HEK293 (cell line): ENCODE measurements around the gene PGAM5.

Experiments used
- CTCF ChIA-PET: fragments of 350-600 bp; formaldehyde crosslinking; extraction: SDS; loops from one replicate; lab custom pipeline; 2021; ENCODE audit warnings: antibody characterized with exemption; lab: Yijun Ruan, JAX
- POLR2A ChIA-PET: fragments of 300-600 bp; formaldehyde crosslinking; extraction: SDS; loops from one replicate; lab custom pipeline; 2020; ENCODE audit warnings: antibody characterized with exemption, inconsistent platforms; lab: Yijun Ruan, JAX
- H3K27ac ChIP-seq: fragments of 200-500 bp; sonication (Bioruptor generic); 2 replicates; pipeline ENCODE4 v1.5.1; 2014; ENCODE audit warnings: low read depth, low read length, control low read depth, inconsistent platforms; ENCODE audit errors: extremely low read depth
- H3K36me3 ChIP-seq, 2 experiments: fragments of 200-500 bp in 1 of 2; sonication (Bioruptor generic) in 1 of 2; 1 replicate in 1 of 2; 2 replicates in 1 of 2; pipeline ENCODE4 v1.5.1; 2014 to 2017; ENCODE audit warnings: inconsistent platforms in 2 of 2, low read length in 2 of 2; ENCODE audit not compliant: control insufficient read depth in 2 of 2, insufficient read depth in 1 of 2
- H3K4me1 ChIP-seq: fragments of 200-500 bp; sonication (Bioruptor generic); 2 replicates; pipeline ENCODE4 v1.5.1; 2014; ENCODE audit warnings: mild to moderate bottlenecking, low read length, inconsistent platforms; ENCODE audit not compliant: control insufficient read depth, insufficient read depth
- H3K4me3 ChIP-seq: 2 replicates; pipeline ENCODE4 v1.5.1; 2011; ENCODE audit warnings: low read depth, mild to moderate bottlenecking, control low read depth, low read length, moderate library complexity
- H3K9me3 ChIP-seq: fragments of 200-500 bp; sonication (Bioruptor generic); 2 replicates; pipeline ENCODE4 v1.5.1; 2014; ENCODE audit warnings: low read depth, low read length, inconsistent platforms; ENCODE audit not compliant: control insufficient read depth, insufficient read depth
- GLIS1 ChIP-seq: fragments of 450-650 bp; formaldehyde crosslinking; IDR thresholded peaks from 2 replicates; pipeline ENCODE4 v1.5.1; 2016; ENCODE audit warnings: missing biosample characterization, missing genetic modification characterization
- GLIS2 ChIP-seq: fragments of 450-650 bp; formaldehyde crosslinking; IDR thresholded peaks from 2 replicates; pipeline ENCODE4 v1.5.1; 2016; ENCODE audit warnings: missing biosample characterization, missing genetic modification characterization
- KLF1 ChIP-seq: fragments of 450-650 bp; formaldehyde crosslinking; IDR thresholded peaks from 2 replicates; pipeline ENCODE4 v1.5.1; 2016; ENCODE audit warnings: missing biosample characterization, missing genetic modification characterization
- KLF16 ChIP-seq: fragments of 450-650 bp; formaldehyde crosslinking; IDR thresholded peaks from 2 replicates; pipeline ENCODE4 v1.5.1; 2017; ENCODE audit warnings: missing biosample characterization, missing genetic modification characterization
- MEIS1 ChIP-seq: sonication (generic); formaldehyde crosslinking; IDR thresholded peaks from 2 replicates; pipeline ENCODE4 v1.8.1; 2022; ENCODE audit warnings: missing genetic modification reagents, mild to moderate bottlenecking, borderline replicate concordance
- SP7 ChIP-seq: fragments of 450-650 bp; formaldehyde crosslinking; IDR thresholded peaks from 2 replicates; pipeline ENCODE4 v1.5.1; 2016; ENCODE audit warnings: missing biosample characterization, missing genetic modification characterization
- ZBTB48 ChIP-seq: fragments of 450-650 bp; formaldehyde crosslinking; IDR thresholded peaks from 2 replicates; pipeline ENCODE4 v1.5.1; 2016; ENCODE audit warnings: missing biosample characterization, missing genetic modification characterization
- ZFP3 ChIP-seq: fragments of 450-650 bp; formaldehyde crosslinking; IDR thresholded peaks from 2 replicates; pipeline ENCODE4 v1.5.1; 2016; ENCODE audit warnings: low read depth, missing biosample characterization, missing genetic modification characterization
- ZNF121 ChIP-seq: fragments of 450-650 bp; formaldehyde crosslinking; IDR thresholded peaks from 2 replicates; pipeline ENCODE4 v1.5.1; 2016; ENCODE audit warnings: missing biosample characterization, missing genetic modification characterization
- ZNF175 ChIP-seq: fragments of 450-650 bp; formaldehyde crosslinking; IDR thresholded peaks from 2 replicates; pipeline ENCODE4 v1.5.1; 2016; ENCODE audit warnings: missing biosample characterization, missing genetic modification characterization
- ZNF2 ChIP-seq: fragments of 450-650 bp; formaldehyde crosslinking; IDR thresholded peaks from 2 replicates; pipeline ENCODE4 v1.5.1; 2016; ENCODE audit warnings: missing biosample characterization, missing genetic modification characterization
- ZNF221 ChIP-seq: fragments of 450-650 bp; formaldehyde crosslinking; IDR thresholded peaks from 2 replicates; pipeline ENCODE4 v1.5.1; 2017; ENCODE audit warnings: missing biosample characterization, missing genetic modification characterization, borderline replicate concordance
- ZNF473 ChIP-seq: fragments of 450-650 bp; formaldehyde crosslinking; IDR thresholded peaks from 2 replicates; pipeline ENCODE4 v1.5.1; 2017; ENCODE audit warnings: missing biosample characterization, missing genetic modification characterization
- ZNF521 ChIP-seq: fragments of 450-650 bp; formaldehyde crosslinking; IDR thresholded peaks from 2 replicates; pipeline ENCODE4 v1.5.1; 2017; ENCODE audit warnings: missing biosample characterization, mild to moderate bottlenecking, missing genetic modification characterization
- ZNF558 ChIP-seq: fragments of 450-650 bp; formaldehyde crosslinking; IDR thresholded peaks from 2 replicates; pipeline ENCODE4 v1.5.1; 2016; ENCODE audit warnings: missing biosample characterization, missing genetic modification characterization
- ZNF561 ChIP-seq: fragments of 450-650 bp; IDR thresholded peaks from 2 replicates; pipeline ENCODE4 v1.5.1; 2018; ENCODE audit warnings: missing biosample characterization, missing genetic modification characterization, borderline replicate concordance
- ZNF645 ChIP-seq: fragments of 450-650 bp; formaldehyde crosslinking; IDR thresholded peaks from 2 replicates; pipeline ENCODE4; 2016; ENCODE audit warnings: missing biosample characterization, missing genetic modification characterization
- ZNF830 ChIP-seq: fragments of 450-650 bp; IDR thresholded peaks from 2 replicates; pipeline ENCODE4 v1.5.0; 2018; ENCODE audit warnings: missing biosample characterization, missing genetic modification characterization, low read depth, mild to moderate bottlenecking, moderate library complexity
- TF ChIP-seq, protein P1 (sequence below): fragments of 450-650 bp; formaldehyde crosslinking; IDR thresholded peaks from 2 replicates; pipeline ENCODE4 v1.5.1; 2016; ENCODE audit warnings: missing biosample characterization, missing genetic modification characterization

The PGAM5 gene

GRCh38 chr12:132729541-132730320 is 19.1 kb downstream of the PGAM5 start:
- ChIA-PET POLR2A (interaction anchor here (0.6 kb wide), 1 partner anchor 12 kb away, joined by 6 read pairs; no protein-coding TSS in a partner anchor), CTCF (interaction anchor here (0.6 to 0.8 kb wide), 2 partner anchors 10 to 13 kb away, joined by 4 to 6 read pairs; no protein-coding TSS in a partner anchor)
- H3K36me3 ChIP-seq, result peaks cover 35 to 96% of the 10 kb centered on the region in 2 experiments
- H3K4me3 ChIP-seq, result no peak overlapping the region
- TF ChIP-seq ZNF561 (tag by site-specific recombination) (0 out of 2 replicates have a peak, but pooled peaks have one; percentile 35), MEIS1 (no peak)
- H3K27ac ChIP-seq, result no peak overlapping the region
- no peaks in the 10 kb centered on the region for H3K4me1 ChIP-seq
- H3K9me3 ChIP-seq, result no peaks in the 10 kb centered on the region

GRCh38 chr12:132730353-132730752 is 19.7 kb downstream of the PGAM5 start:
- TF ChIP-seq ZNF121 (tag by site-specific recombination) (0 out of 2 replicates have a peak, but pooled peaks have one; percentile 16), GLIS2 (tag by site-specific recombination) (0 out of 2 replicates have a peak, but pooled peaks have one; percentile 38), KLF16 (tag by site-specific recombination) (no peak), GLIS1 (tag by site-specific recombination) (peak; percentile 58), ZNF645 (tag by site-specific recombination) (no peak)
- no peak overlapping the region for H3K4me3 ChIP-seq
- H3K9me3 ChIP-seq, result no peaks in the 10 kb centered on the region
- no peaks in the 10 kb centered on the region for H3K4me1 ChIP-seq
- peaks cover 35 to 96% of the 10 kb centered on the region in 2 experiments for H3K36me3 ChIP-seq
- ChIA-PET CTCF (interaction anchor here (0.6 to 0.8 kb wide), 2 partner anchors 9 to 12 kb away, joined by 4 to 6 read pairs; no protein-coding TSS in a partner anchor), POLR2A (no interaction called here)
- no peak overlapping the region for H3K27ac ChIP-seq

GRCh38 chr12:132731574-132731973 is 20.9 kb downstream of the PGAM5 start:
- no peak for TF ChIP-seq ZNF2 (tag by site-specific recombination)
- no peak for TF ChIP-seq ZNF221 (tag by site-specific recombination)
- TF ChIP-seq KLF1, result 0 out of 2 replicates have a peak, but pooled peaks have one; percentile 23
- no peak for TF ChIP-seq ZBTB48
- TF ChIP-seq ZNF561 (tag by site-specific recombination), result no peak
- no peak for TF ChIP-seq ZNF830 (tag by site-specific recombination)
- no peak for TF ChIP-seq ZNF521 (tag by site-specific recombination)
- TF ChIP-seq, protein P1, sequence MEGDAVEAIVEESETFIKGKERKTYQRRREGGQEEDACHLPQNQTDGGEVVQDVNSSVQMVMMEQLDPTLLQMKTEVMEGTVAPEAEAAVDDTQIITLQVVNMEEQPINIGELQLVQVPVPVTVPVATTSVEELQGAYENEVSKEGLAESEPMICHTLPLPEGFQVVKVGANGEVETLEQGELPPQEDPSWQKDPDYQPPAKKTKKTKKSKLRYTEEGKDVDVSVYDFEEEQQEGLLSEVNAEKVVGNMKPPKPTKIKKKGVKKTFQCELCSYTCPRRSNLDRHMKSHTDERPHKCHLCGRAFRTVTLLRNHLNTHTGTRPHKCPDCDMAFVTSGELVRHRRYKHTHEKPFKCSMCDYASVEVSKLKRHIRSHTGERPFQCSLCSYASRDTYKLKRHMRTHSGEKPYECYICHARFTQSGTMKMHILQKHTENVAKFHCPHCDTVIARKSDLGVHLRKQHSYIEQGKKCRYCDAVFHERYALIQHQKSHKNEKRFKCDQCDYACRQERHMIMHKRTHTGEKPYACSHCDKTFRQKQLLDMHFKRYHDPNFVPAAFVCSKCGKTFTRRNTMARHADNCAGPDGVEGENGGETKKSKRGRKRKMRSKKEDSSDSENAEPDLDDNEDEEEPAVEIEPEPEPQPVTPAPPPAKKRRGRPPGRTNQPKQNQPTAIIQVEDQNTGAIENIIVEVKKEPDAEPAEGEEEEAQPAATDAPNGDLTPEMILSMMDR, result no peak
- peak; percentile 79 for TF ChIP-seq ZNF558 (tag by site-specific recombination)
- TF ChIP-seq ZNF175 (tag by site-specific recombination), result no peak
- TF ChIP-seq ZNF473 (tag by site-specific recombination), result no peak
- no peak for TF ChIP-seq ZFP3
- no peak for TF ChIP-seq SP7 (tag by site-specific recombination)
- ChIA-PET POLR2A (no interaction called here), CTCF (no interaction called here)
- Histone ChIP-seq H3K9me3 (no peaks in the 10 kb centered on the region), H3K4me1 (no peaks in the 10 kb centered on the region), H3K4me3 (no peak overlapping the region), H3K27ac (no peak overlapping the region), H3K36me3 (peaks cover 34 to 96% of the 10 kb centered on the region in 2 experiments)
